GM20000 (cell line): Measurements from ENCODE around the gene NSD1.
"Not testable (repeated sequence)": the region's sequence is repeated elsewhere in the genome, so short reads cannot be mapped to it uniquely, and the experiment has no call there.

Experiments used
- DNase-seq: peaks from one replicate; pipeline ENCODE4 v3.0.0; 2012; ENCODE audit warnings: low spot score
- TF ChIP-seq, protein P1 (sequence below): IDR thresholded peaks from 2 replicates; pipeline ENCODE4 v1.5.1; 2012; ENCODE audit warnings: mild to moderate bottlenecking, control low read depth; ENCODE audit errors: extremely low read depth, missing control alignments

Gene NSD1

DNA sequence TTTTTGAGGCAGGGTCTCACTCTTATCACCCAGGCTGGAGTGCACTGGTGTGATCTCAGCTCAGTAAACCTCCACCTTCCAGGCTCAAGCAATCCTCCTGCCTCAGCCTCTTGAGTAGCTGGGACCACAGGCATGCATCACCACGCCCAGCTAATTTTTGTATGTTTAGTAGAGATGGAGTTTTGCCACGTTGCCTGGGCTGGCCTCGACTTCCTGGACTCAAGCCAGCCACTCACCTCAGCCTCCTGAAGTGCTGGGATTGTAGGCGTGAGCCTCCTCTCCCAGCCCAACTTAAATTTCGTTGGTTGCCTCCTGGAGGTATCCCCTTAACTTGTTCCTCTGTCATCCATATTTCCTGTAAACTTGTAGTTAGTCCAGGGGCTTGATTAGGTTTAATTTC, 122.7 kb downstream of the NSD1 start:
- DNase-seq, result no peak
- TF ChIP-seq, protein P1, sequence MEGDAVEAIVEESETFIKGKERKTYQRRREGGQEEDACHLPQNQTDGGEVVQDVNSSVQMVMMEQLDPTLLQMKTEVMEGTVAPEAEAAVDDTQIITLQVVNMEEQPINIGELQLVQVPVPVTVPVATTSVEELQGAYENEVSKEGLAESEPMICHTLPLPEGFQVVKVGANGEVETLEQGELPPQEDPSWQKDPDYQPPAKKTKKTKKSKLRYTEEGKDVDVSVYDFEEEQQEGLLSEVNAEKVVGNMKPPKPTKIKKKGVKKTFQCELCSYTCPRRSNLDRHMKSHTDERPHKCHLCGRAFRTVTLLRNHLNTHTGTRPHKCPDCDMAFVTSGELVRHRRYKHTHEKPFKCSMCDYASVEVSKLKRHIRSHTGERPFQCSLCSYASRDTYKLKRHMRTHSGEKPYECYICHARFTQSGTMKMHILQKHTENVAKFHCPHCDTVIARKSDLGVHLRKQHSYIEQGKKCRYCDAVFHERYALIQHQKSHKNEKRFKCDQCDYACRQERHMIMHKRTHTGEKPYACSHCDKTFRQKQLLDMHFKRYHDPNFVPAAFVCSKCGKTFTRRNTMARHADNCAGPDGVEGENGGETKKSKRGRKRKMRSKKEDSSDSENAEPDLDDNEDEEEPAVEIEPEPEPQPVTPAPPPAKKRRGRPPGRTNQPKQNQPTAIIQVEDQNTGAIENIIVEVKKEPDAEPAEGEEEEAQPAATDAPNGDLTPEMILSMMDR, result no peak

DNA sequence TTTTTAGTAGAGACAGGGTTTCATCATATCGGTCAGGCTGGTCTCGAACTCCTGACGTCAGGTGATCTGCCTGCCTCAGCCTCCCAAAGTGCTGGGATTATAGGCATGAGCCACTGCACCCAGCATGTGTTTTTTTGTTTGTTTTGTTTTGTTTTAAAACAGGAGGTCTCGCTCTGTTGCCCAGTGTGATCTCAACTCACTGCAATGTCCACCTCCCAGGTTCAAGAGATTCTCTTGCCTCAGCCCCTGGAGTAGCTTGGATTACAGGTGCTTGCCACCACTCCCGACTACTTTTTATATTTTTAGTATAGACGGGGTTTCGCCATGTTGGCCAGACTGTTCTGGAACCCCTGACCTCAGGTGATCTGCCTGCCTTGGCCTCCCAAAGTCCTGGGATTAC, 125.1 kb downstream of the NSD1 start:
- DNase-seq, result not testable (repeated sequence)

DNA sequence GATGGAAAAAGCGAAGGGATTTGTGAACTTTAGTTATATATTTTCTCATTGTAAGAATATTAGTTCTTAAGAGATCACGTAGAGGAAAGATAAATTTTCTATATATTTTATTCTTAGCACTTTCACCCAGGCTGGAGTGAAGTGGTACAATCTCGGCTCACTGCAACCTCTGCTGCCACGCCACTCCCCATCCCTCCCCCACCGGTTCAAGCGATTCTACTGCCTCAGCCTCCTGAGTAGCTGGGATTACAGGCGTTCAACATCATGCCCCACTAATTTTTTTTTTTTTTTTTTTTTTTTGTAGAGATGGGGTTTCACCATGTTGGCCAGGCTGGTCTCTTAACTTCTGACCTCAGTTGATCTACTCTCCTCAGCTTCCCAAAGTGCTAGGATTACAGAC, 127.4 kb downstream of the NSD1 start:
- no peak for DNase-seq
- TF ChIP-seq, protein P1, result no peak

DNA sequence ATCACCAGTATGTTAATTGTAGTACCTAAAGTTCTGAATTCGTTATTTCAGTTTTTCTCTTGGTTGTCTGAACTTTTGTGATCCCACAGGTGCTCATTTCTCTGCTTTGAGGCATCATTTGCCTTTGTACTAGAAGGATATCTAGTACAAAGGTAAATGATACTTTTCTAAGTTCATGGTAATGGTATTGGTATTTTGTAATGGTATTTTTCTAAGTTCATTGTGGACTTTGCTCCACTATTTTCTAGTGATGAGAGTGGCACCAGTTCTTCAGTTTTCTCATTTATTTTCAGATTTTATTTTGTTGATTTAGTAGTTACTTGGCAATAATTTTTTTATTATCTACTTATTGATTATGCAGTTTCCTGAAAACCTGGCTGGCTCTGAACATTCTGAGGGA, 127.9 kb downstream of the NSD1 start:
- TF ChIP-seq, protein P1, result no peak
- DNase-seq, result no peak

DNA sequence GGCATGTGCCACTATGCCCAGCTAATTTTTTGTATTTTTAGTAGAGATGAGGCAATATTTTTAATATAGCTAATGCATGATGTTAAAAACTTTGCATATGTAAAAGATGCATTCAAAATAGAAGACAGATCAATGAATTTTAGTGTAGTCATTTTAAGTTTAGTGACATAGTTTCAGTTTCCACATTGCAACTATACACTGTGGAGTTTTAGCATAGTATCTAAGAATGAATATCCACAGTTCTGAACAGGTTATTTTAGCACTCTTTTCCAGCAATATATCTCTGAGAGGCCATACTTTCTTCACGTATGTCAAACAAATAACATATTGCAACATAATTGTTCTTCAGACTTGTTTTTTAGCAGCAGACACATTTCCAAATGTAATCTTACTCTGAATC, 130.6 kb downstream of the NSD1 start:
- DNase-seq, result no peak
- TF ChIP-seq, protein P1, result no peak

DNA sequence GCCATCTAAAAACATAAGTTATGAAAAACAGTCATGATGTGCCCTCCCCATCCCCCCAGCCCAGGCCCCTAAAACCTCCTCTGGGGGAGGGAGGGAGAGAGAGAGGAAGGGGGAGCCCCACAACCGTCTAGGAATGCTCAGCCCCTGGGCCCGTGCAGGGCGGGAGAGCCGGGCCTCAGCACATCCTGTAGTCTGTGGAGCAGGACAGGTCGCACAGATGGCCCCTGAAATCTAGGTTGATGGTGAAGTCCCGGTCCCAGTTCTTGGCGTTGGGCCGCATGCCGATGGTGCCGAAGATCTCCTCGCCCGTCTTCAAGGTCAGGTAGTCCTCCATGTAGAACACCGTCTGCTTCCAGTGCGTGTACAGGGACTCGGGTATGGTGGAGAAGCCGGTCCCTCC, 131.8 kb downstream of the NSD1 start:
- DNase-seq, result no peak
- TF ChIP-seq, protein P1, result no peak

DNA sequence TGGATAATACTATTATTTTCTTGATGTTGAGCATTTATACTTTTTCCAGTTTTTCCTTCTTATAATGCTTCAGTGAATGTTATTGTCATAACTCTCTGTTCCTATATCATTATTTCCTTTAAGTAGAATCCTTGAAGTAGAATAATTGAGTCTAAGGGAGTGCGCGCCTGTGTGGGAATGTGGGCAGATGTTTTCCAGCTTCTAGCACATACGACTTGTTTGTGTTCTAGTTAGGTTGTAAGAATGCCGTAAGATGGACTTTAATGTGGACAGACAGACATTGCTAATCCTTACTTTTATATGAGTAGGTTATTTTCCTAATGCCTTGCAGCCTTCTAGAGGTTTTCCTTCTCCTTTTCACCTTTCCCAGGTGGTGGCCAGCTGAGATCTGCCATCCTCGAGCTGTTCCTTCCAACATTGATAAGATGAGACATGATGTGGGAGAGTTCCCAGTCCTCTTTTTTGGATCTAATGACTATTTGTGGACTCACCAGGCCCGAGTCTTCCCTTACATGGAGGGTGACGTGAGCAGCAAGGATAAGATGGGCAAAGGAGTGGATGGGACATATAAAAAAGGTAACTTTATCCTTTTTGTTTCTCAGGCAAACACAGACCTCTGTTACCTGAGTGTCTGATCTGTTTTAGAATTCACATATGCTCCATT, 135.8 kb downstream of the NSD1 start:
- TF ChIP-seq, protein P1, result no peak
- DNase-seq, result no peak

DNA sequence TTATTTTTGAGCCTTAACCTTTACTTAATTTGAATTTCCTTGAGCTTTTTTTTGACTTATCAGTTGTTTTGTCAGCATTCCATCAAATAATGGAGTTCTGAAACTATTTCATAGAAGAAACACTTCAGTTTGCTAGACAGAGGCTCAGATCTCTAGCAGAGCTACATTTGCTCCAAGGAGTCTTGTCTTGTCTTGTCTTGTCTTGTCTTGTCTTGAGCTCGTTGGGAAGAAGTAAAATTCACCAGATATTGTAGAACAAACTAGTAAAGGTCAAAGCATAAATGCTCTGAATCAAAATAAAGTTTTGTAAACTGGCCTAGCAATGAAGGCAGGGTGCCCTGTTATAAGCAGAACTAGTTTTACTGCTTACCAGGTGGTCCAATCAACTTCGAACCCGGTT, 136.4 kb downstream of the NSD1 start:
- TF ChIP-seq, protein P1, result no peak
- no peak for DNase-seq
